Measurements from ENCODE around the gene ISG15.

Gene ISG15

GRCh38 chr1:1062348-1063163 is 49.3 kb downstream of the ISG15 start:
- DNase-seq, result no peak

GRCh38 chr1:1063261-1063944 is 50.1 kb downstream of the ISG15 start:
- no peak for DNase-seq
